Activated CD8-positive, alpha-beta T cell treated with anti-CD3 and anti-CD28 coated beads for 36 hours (primary cell): ENCODE data around the gene KCNG1. TPM values are rescaled to one million over a fixed set of nuclear protein-coding genes. Genes with fewer than 3 reads are reported as not detected.

Source experiments
- ATAC-seq: fragments of 200-7000 bp; cut with Tn5 transposase; one replicate; pipeline ENCODE4 v1.10.0; 2021; ENCODE audit warnings: mild to moderate bottlenecking, moderate library complexity
- CTCF ChIA-PET: fragments of 350-600 bp; sonication (Branson Sonifier 250); formaldehyde crosslinking; loops from one replicate; lab custom pipeline; 2021; ENCODE audit warnings: antibody characterized with exemption; lab: Charles Lee
- POLR2A ChIA-PET: fragments of 350-600 bp; sonication (Branson Sonifier 250); formaldehyde crosslinking; loops from one replicate; lab custom pipeline; 2021; ENCODE audit warnings: antibody characterized with exemption; lab: Charles Lee
- DNase-seq: peaks from one replicate; pipeline ENCODE4 v3.0.0-alpha.2; 2020
- H3K27ac Mint-ChIP-seq: one replicate; pipeline ENCODE4 v1.8.0; 2021; ENCODE audit warnings: mild to moderate bottlenecking, mixed read lengths
- H3K27me3 Mint-ChIP-seq: one replicate; pipeline ENCODE4 v1.8.0; 2021; ENCODE audit warnings: mixed read lengths
- H3K36me3 Mint-ChIP-seq: one replicate; pipeline ENCODE4 v1.8.0; 2021; ENCODE audit warnings: low read depth, mixed read lengths
- H3K4me1 Mint-ChIP-seq: one replicate; pipeline ENCODE4 v1.8.0; 2021; ENCODE audit warnings: low read depth, mixed read lengths
- H3K4me3 Mint-ChIP-seq: one replicate; pipeline ENCODE4 v1.8.0; 2021; ENCODE audit warnings: mild to moderate bottlenecking, moderate library complexity, mixed read lengths
- H3K9me3 Mint-ChIP-seq: one replicate; pipeline ENCODE4 v1.8.0; 2021; ENCODE audit warnings: mixed read lengths
- CTCF ChIP-seq: fragments of 200-600 bp; IDR thresholded peaks from one replicate; pipeline ENCODE4 v1.8.0; 2022; ENCODE audit warnings: antibody characterized with exemption, mild to moderate bottlenecking
- intact Hi-C: fragments of 100-400 bp; cut with micrococcal nuclease; formaldehyde crosslinking; loops from one replicate; pipeline ENCODE4 v1.10.0; 2022
- total RNA-seq, 2 experiments: library from RNA; stranded (reverse); gene quantifications; one replicate each; pipeline ENCODE4 v1.2.3, GENCODE V29; 2021

The KCNG1 gene
- total RNA-seq, 2 experiments from 2014 or later: 1.8 TPM

- POLR2A ChIA-PET: no interaction called here
- H3K27ac Mint-ChIP-seq: no peak overlapping the region
- H3K9me3 Mint-ChIP-seq: no peaks in the 10 kb centered on the region
- no peaks in the 10 kb centered on the region for H3K4me1 Mint-ChIP-seq
- ATAC-seq (no peak), DNase-seq (no peak)
- H3K27me3 Mint-ChIP-seq: peaks cover 20% of the 10 kb centered on the region
- H3K36me3 Mint-ChIP-seq: no peaks in the 10 kb centered on the region
- no peak overlapping the region for H3K4me3 Mint-ChIP-seq
- CTCF ChIA-PET: interaction anchor here (0.9 kb wide), 1 partner anchor 296 kb away, joined by 3 read pairs; no protein-coding TSS in a partner anchor
- intact Hi-C loops: no loop called here
- TF ChIP-seq CTCF: no peak
Measured at GRCh38 chr20:51011479-51011878, 11.4 kb downstream of the KCNG1 start.

- ChIA-PET POLR2A (no interaction called here), CTCF (no interaction called here)
- no peak overlapping the region for H3K27ac Mint-ChIP-seq
- no peaks in the 10 kb centered on the region for H3K9me3 Mint-ChIP-seq
- DNase-seq (no peak), ATAC-seq (no peak)
- no peak overlapping the region for H3K4me3 Mint-ChIP-seq
- no peaks in the 10 kb centered on the region for H3K36me3 Mint-ChIP-seq
- no peak for TF ChIP-seq CTCF
- intact Hi-C loops: no loop called here
- H3K27me3 Mint-ChIP-seq: peaks cover 20% of the 10 kb centered on the region
- no peaks in the 10 kb centered on the region for H3K4me1 Mint-ChIP-seq
Measured at GRCh38 chr20:51010932-51011331, 12.0 kb downstream of the KCNG1 start.

- Mint-ChIP-seq H3K27ac (no peak overlapping the region), H3K9me3 (no peaks in the 10 kb centered on the region), H3K4me1 (no peaks in the 10 kb centered on the region), H3K36me3 (no peaks in the 10 kb centered on the region), H3K4me3 (no peak overlapping the region), H3K27me3 (peaks cover 21% of the 10 kb centered on the region)
- ATAC-seq (no peak), DNase-seq (no peak)
- ChIA-PET POLR2A (no interaction called here), CTCF (no interaction called here)
- intact Hi-C loops: no loop called here
- TF ChIP-seq CTCF: no peak
Measured at GRCh38 chr20:51010043-51010365, 12.9 kb downstream of the KCNG1 start.

GRCh38 chr20:51009303-51010042 is 13.4 kb downstream of the KCNG1 start:
- POLR2A ChIA-PET: no interaction called here
- ATAC-seq (no peak), DNase-seq (no peak)
- H3K4me3 Mint-ChIP-seq: no peak overlapping the region
- no peaks in the 10 kb centered on the region for H3K36me3 Mint-ChIP-seq
- H3K27ac Mint-ChIP-seq: no peak overlapping the region
- no peaks in the 10 kb centered on the region for H3K9me3 Mint-ChIP-seq
- CTCF ChIA-PET: no interaction called here
- no peak for TF ChIP-seq CTCF
- H3K27me3 Mint-ChIP-seq: peaks cover 18% of the 10 kb centered on the region
- intact Hi-C loops: no loop called here
- no peaks in the 10 kb centered on the region for H3K4me1 Mint-ChIP-seq

DNA sequence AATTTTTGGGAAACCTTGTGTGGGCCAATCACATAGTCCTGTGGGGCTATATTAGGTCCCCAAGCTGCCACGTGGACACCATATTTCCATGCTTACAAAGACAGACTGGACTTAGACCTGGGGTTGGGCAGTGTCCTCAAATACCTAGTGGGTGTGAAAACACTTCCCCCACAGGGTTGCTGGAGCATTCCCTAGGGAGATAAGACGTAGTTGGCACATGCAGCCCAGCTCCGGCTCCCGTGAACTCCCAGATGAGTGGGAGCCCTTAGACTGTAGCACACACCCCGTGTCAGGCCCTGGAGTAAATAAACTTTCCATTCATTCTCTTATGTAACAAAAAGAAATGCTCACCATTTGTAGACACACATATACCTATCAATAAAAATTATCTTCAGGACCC is 14.2 kb downstream of the KCNG1 start:
- Mint-ChIP-seq H3K27ac (no peak overlapping the region), H3K4me3 (no peak overlapping the region), H3K4me1 (no peaks in the 10 kb centered on the region), H3K36me3 (no peaks in the 10 kb centered on the region), H3K9me3 (no peaks in the 10 kb centered on the region), H3K27me3 (peaks cover 12% of the 10 kb centered on the region)
- no peak for TF ChIP-seq CTCF
- ChIA-PET CTCF (no interaction called here), POLR2A (no interaction called here)
- no peak for DNase-seq
- no peak for ATAC-seq
- intact Hi-C loops: no loop called here
